ENCODE measurements around the gene SIL1. TPM values are rescaled to one million over a fixed set of nuclear protein-coding genes. Genes with fewer than 3 reads are reported as not detected.

Gene SIL1
- polyA plus RNA-seq, 3 donors = 25.4 to 35.1 (median 27.9) TPM

GRCh38 chr5:138980441-138980840 lies 217.7 kb downstream of the SIL1 start:
- H3K9ac ChIP-seq (ENCODE audit: insufficient read depth, low read length, poor library complexity, severe bottlenecking) = no peak overlapping the region
- no peaks in the 10 kb centered on the region for H4K20me1 ChIP-seq (ENCODE audit: insufficient read depth, low read length)
- H2AFZ ChIP-seq (ENCODE audit: insufficient read depth, low read depth, low read length, poor library complexity, severe bottlenecking) = no peak overlapping the region
- no peak for DNase-seq
- no peak overlapping the region for H3K4me2 ChIP-seq (replicated peaks; ENCODE audit: extremely low read depth, low read length, poor library complexity, severe bottlenecking)
- Mint-ChIP-seq H3K27ac (no peak overlapping the region), H3K4me1 (peaks cover 4% of the 10 kb centered on the region), H3K9me3 (no peaks in the 10 kb centered on the region), H3K27me3 (ENCODE audit: low read depth in 3 of 3) (peaks cover 0 to 1% (median 1%) of the 10 kb centered on the region in 3 donors), H3K36me3 (peaks cover 12 to 17% of the 10 kb centered on the region in 2 donors), H3K4me3 (no peak overlapping the region)
- no peak for TF ChIP-seq CTCF (IDR thresholded peaks at IDR 0.05)
- no peaks in the 10 kb centered on the region for H3K9me3 ChIP-seq (replicated peaks in 1 of 2; ENCODE audit: control insufficient read depth in 1 of 2, insufficient read depth in 1 of 2, low read length in 2 of 2)
- intact Hi-C loops (cut with micrococcal nuclease) = no loop called here
- no peak overlapping the region for H3K27ac ChIP-seq (ENCODE audit: low read depth in 1 of 2, low read length in 2 of 2)
- no peaks in the 10 kb centered on the region for H3K36me3 ChIP-seq (replicated peaks in 1 of 2; ENCODE audit: control insufficient read depth in 1 of 2, insufficient read depth in 2 of 2, low read length in 2 of 2)
- no peaks in the 10 kb centered on the region for H3K4me1 ChIP-seq (ENCODE audit: control insufficient read depth in 1 of 2, insufficient read depth in 2 of 2, low read length in 2 of 2)
- H3K27me3 ChIP-seq (ENCODE audit: control insufficient read depth in 2 of 2, insufficient read depth in 2 of 2, low read length in 2 of 2) = no peaks in the 10 kb centered on the region
- no peak overlapping the region for H3K4me3 ChIP-seq (replicated peaks in 1 of 3; ENCODE audit: low read depth in 2 of 3, low read length in 3 of 3)
- no peaks in the 10 kb centered on the region for H3K79me2 ChIP-seq (ENCODE audit: insufficient read depth, low read length)

- Histone ChIP-seq H3K9me3 (replicated peaks in 1 of 2; ENCODE audit: control insufficient read depth in 1 of 2, insufficient read depth in 1 of 2, low read length in 2 of 2) (no peaks in the 10 kb centered on the region), H3K4me2 (replicated peaks; ENCODE audit: extremely low read depth, low read length, poor library complexity, severe bottlenecking) (no peak overlapping the region), H3K27me3 (ENCODE audit: control insufficient read depth in 2 of 2, insufficient read depth in 2 of 2, low read length in 2 of 2) (no peaks in the 10 kb centered on the region), H3K36me3 (replicated peaks in 1 of 2; ENCODE audit: control insufficient read depth in 1 of 2, insufficient read depth in 2 of 2, low read length in 2 of 2) (no peaks in the 10 kb centered on the region), H2AFZ (ENCODE audit: insufficient read depth, low read depth, low read length, poor library complexity, severe bottlenecking) (no peak overlapping the region), H3K27ac (ENCODE audit: low read depth in 1 of 2, low read length in 2 of 2) (no peak overlapping the region), H4K20me1 (ENCODE audit: insufficient read depth, low read length) (no peaks in the 10 kb centered on the region), H3K4me1 (ENCODE audit: control insufficient read depth in 1 of 2, insufficient read depth in 2 of 2, low read length in 2 of 2) (no peaks in the 10 kb centered on the region), H3K9ac (ENCODE audit: insufficient read depth, low read length, poor library complexity, severe bottlenecking) (no peak overlapping the region), H3K4me3 (replicated peaks in 1 of 3; ENCODE audit: low read depth in 2 of 3, low read length in 3 of 3) (no peak overlapping the region), H3K79me2 (ENCODE audit: insufficient read depth, low read length) (no peaks in the 10 kb centered on the region)
- DNase-seq = no peak
- no peak for TF ChIP-seq CTCF (IDR thresholded peaks at IDR 0.05)
- intact Hi-C loops (cut with micrococcal nuclease) = no loop called here
- H3K36me3 Mint-ChIP-seq = peaks cover 12 to 19% of the 10 kb centered on the region in 2 donors
- no peak overlapping the region for H3K27ac Mint-ChIP-seq
- H3K27me3 Mint-ChIP-seq (ENCODE audit: low read depth in 3 of 3) = peaks cover 0 to 1% (median 1%) of the 10 kb centered on the region in 3 donors
- 29% methylated on average over 2 of the region's 5 CpGs for WGBS (ENCODE audit: insufficient coverage)
- no peak overlapping the region for H3K4me3 Mint-ChIP-seq
- H3K4me1 Mint-ChIP-seq = peaks cover 4% of the 10 kb centered on the region
- H3K9me3 Mint-ChIP-seq = no peaks in the 10 kb centered on the region
These were observed 218.4 kb downstream of the SIL1 start for GRCh38 chr5:138979684-138980280.

Data from CD14-positive monocyte (primary cell).